H9 (cell line): ENCODE results near the gene SPOP. TPM values are rescaled to one million over a fixed set of nuclear protein-coding genes. Genes with fewer than 3 reads are reported as not detected.

ENCODE experiments used
- DNase-seq: peaks from one replicate; pipeline ENCODE4 v3.0.0-alpha.2; 2017
- H2AFZ ChIP-seq: one replicate; pipeline ENCODE4 v1.6.1; 2013; ENCODE audit warnings: mild to moderate bottlenecking, low read length, control low read depth, moderate library complexity
- H2AK5ac ChIP-seq: 2 replicates; pipeline ENCODE4 v1.6.1; 2013; ENCODE audit warnings: low read length, control low read depth, mixed read lengths; ENCODE audit not compliant: insufficient read length
- H2BK120ac ChIP-seq: one replicate; pipeline ENCODE4 v1.6.1; 2013; ENCODE audit warnings: low read depth, mild to moderate bottlenecking, low read length, control low read depth, inconsistent platforms; ENCODE audit not compliant: poor library complexity, severe bottlenecking
- H2BK12ac ChIP-seq: 2 replicates; pipeline ENCODE4 v1.6.1; 2013; ENCODE audit warnings: low read length, control low read depth, mixed read lengths, low read depth; ENCODE audit not compliant: insufficient read length
- H2BK15ac ChIP-seq: 2 replicates; pipeline ENCODE4 v1.6.1; 2013; ENCODE audit warnings: low read depth, low read length, control low read depth
- H2BK20ac ChIP-seq: one replicate; pipeline ENCODE4 v1.6.1; 2013; ENCODE audit warnings: low read depth, mild to moderate bottlenecking, low read length, control low read depth, inconsistent platforms; ENCODE audit not compliant: poor library complexity, severe bottlenecking
- H2BK5ac ChIP-seq: 2 replicates; pipeline ENCODE4 v1.6.1; 2013; ENCODE audit warnings: low read length, control low read depth, mixed read lengths; ENCODE audit not compliant: insufficient read length
- H3K14ac ChIP-seq: 2 replicates; pipeline ENCODE4 v1.6.1; 2013; ENCODE audit warnings: low read length, control low read depth; ENCODE audit not compliant: insufficient read depth
- H3K18ac ChIP-seq: 2 replicates; pipeline ENCODE4 v1.6.1; 2013; ENCODE audit warnings: low read depth, mild to moderate bottlenecking, mixed read lengths, low read length, control low read depth; ENCODE audit not compliant: insufficient read length
- H3K23ac ChIP-seq: 2 replicates; pipeline ENCODE4 v1.6.1; 2013; ENCODE audit warnings: low read length, control low read depth, mixed read lengths, low read depth; ENCODE audit not compliant: insufficient read length
- H3K23me2 ChIP-seq: 2 replicates; pipeline ENCODE4 v1.6.1; 2013; ENCODE audit warnings: low read depth, mild to moderate bottlenecking, mixed read lengths, low read length, control low read depth; ENCODE audit not compliant: insufficient read length, poor library complexity, severe bottlenecking
- H3K27ac ChIP-seq: 2 replicates; pipeline ENCODE4 v1.5.1; 2013; ENCODE audit warnings: low read length, control low read depth, mixed read lengths, low read depth; ENCODE audit not compliant: insufficient read length
- H3K27me3 ChIP-seq: 2 replicates; pipeline ENCODE4 v1.6.1; 2013; ENCODE audit warnings: low read length, control low read depth, inconsistent platforms; ENCODE audit not compliant: insufficient read depth
- H3K4ac ChIP-seq: 2 replicates; pipeline ENCODE4 v1.6.1; 2013; ENCODE audit warnings: low read depth, mild to moderate bottlenecking, control low read depth, inconsistent platforms, low read length, moderate library complexity
- H3K4me1 ChIP-seq: 2 replicates; pipeline ENCODE4 v1.6.1; 2013; ENCODE audit warnings: low read length, control low read depth, inconsistent platforms; ENCODE audit not compliant: insufficient read depth
- H3K4me2 ChIP-seq: 2 replicates; pipeline ENCODE4 v1.6.1; 2013; ENCODE audit warnings: low read length, control low read depth, mixed read lengths; ENCODE audit not compliant: insufficient read length, insufficient read depth
- H3K56ac ChIP-seq: 2 replicates; pipeline ENCODE4 v1.6.1; 2013; ENCODE audit warnings: low read depth, mild to moderate bottlenecking, mixed read lengths, low read length, control low read depth; ENCODE audit not compliant: insufficient read length
- H3K79me1 ChIP-seq: 2 replicates; pipeline ENCODE4 v1.6.1; 2013; ENCODE audit warnings: low read depth, mild to moderate bottlenecking, moderate library complexity, low read length, control low read depth, inconsistent platforms; ENCODE audit not compliant: insufficient read depth, poor library complexity, severe bottlenecking
- H3K79me2 ChIP-seq: 2 replicates; pipeline ENCODE4 v1.6.1; 2013; ENCODE audit warnings: low read length, control low read depth, inconsistent platforms; ENCODE audit not compliant: insufficient read depth
- H3K9ac ChIP-seq: 2 replicates; pipeline ENCODE4 v1.6.1; 2013; ENCODE audit warnings: low read length, control low read depth, mixed read lengths; ENCODE audit not compliant: insufficient read length; ENCODE audit errors: extremely low read depth
- H3K9me3 ChIP-seq: one replicate; pipeline ENCODE4 v1.6.1; 2013; ENCODE audit warnings: low read depth, low read length, inconsistent platforms; ENCODE audit not compliant: control insufficient read depth
- H3T11ph ChIP-seq: one replicate; pipeline ENCODE4 v1.6.1; 2013; ENCODE audit warnings: mild to moderate bottlenecking, low read length, control low read depth, inconsistent platforms
- H4K20me1 ChIP-seq: one replicate; pipeline ENCODE4 v1.6.1; 2013; ENCODE audit not compliant: control insufficient read depth, insufficient read length, insufficient read depth
- H4K5ac ChIP-seq: 2 replicates; pipeline ENCODE4 v1.6.1; 2013; ENCODE audit warnings: low read depth, mild to moderate bottlenecking, mixed read lengths, low read length, control low read depth; ENCODE audit not compliant: insufficient read length
- H4K8ac ChIP-seq: replicated peaks from 2 replicates; pipeline ENCODE4 v1.6.1; 2013; ENCODE audit warnings: low read length, control low read depth, mixed read lengths, low read depth; ENCODE audit not compliant: insufficient read length
- H4K91ac ChIP-seq: 2 replicates; pipeline ENCODE4 v1.6.1; 2013; ENCODE audit warnings: low read depth, mild to moderate bottlenecking, moderate library complexity, mixed read lengths, low read length, control low read depth; ENCODE audit not compliant: insufficient read length
- H3K27ac Mint-ChIP-seq, 3 experiments: 2 replicates in 2 of 3; 3 replicates in 1 of 3; pipeline ENCODE4 v1.8.0; 2020 to 2021; ENCODE audit warnings: mixed read lengths in 3 of 3, mild to moderate bottlenecking in 1 of 3, moderate library complexity in 1 of 3
- H3K27me3 Mint-ChIP-seq: 2 replicates; pipeline ENCODE4 v1.8.0; 2021; ENCODE audit warnings: low read depth, mild to moderate bottlenecking, moderate library complexity, mixed read lengths
- H3K36me3 Mint-ChIP-seq, 3 experiments: 2 replicates in 2 of 3; 3 replicates in 1 of 3; pipeline ENCODE4 v1.8.0; 2020 to 2021; ENCODE audit warnings: low read depth in 3 of 3, mixed read lengths in 3 of 3; ENCODE audit not compliant: insufficient read depth in 1 of 3
- H3K4me1 Mint-ChIP-seq, 2 experiments: 2 replicates each; pipeline ENCODE4 v1.8.0; 2020; ENCODE audit warnings: mixed read lengths in 2 of 2
- H3K4me3 Mint-ChIP-seq, 2 experiments: 2 replicates in 1 of 2; 3 replicates in 1 of 2; pipeline ENCODE4 v1.8.0; 2020 to 2021; ENCODE audit warnings: mild to moderate bottlenecking in 2 of 2, mixed read lengths in 2 of 2, moderate library complexity in 1 of 2
- H3K9me3 Mint-ChIP-seq, 2 experiments: 2 replicates in 1 of 2; 3 replicates in 1 of 2; pipeline ENCODE4 v1.8.0; 2020; ENCODE audit warnings: mild to moderate bottlenecking in 2 of 2, mixed read lengths in 2 of 2, moderate library complexity in 1 of 2
- WGBS: extraction: QIAGEN DNeasy Blood & Tissue Kit; methylation state at CpG from one replicate; pipeline ENCODE4 v1.1.7; 2013; ENCODE audit warnings: missing lambda C conversion rate, low lambda C conversion rate, mixed read lengths; ENCODE audit not compliant: insufficient read length; ENCODE audit errors: extremely low coverage; 5-methylcytosine and 5-hydroxymethylcytosine counted together
- total RNA-seq: library from RNA; stranded (reverse); gene quantifications from 2 replicates; pipeline ENCODE4 v1.2.1, GENCODE V29; 2021
- TF ChIP-seq, protein P1 (sequence below): fragments of 200-600 bp; sonication (generic); conservative IDR thresholded peaks from 3 replicates; pipeline ENCODE4 v1.8.0; 2021; ENCODE audit warnings: antibody characterized with exemption, mild to moderate bottlenecking

The SPOP gene
- total RNA-seq, 1 experiment from 2014 or later = 33.7 TPM

DNA sequence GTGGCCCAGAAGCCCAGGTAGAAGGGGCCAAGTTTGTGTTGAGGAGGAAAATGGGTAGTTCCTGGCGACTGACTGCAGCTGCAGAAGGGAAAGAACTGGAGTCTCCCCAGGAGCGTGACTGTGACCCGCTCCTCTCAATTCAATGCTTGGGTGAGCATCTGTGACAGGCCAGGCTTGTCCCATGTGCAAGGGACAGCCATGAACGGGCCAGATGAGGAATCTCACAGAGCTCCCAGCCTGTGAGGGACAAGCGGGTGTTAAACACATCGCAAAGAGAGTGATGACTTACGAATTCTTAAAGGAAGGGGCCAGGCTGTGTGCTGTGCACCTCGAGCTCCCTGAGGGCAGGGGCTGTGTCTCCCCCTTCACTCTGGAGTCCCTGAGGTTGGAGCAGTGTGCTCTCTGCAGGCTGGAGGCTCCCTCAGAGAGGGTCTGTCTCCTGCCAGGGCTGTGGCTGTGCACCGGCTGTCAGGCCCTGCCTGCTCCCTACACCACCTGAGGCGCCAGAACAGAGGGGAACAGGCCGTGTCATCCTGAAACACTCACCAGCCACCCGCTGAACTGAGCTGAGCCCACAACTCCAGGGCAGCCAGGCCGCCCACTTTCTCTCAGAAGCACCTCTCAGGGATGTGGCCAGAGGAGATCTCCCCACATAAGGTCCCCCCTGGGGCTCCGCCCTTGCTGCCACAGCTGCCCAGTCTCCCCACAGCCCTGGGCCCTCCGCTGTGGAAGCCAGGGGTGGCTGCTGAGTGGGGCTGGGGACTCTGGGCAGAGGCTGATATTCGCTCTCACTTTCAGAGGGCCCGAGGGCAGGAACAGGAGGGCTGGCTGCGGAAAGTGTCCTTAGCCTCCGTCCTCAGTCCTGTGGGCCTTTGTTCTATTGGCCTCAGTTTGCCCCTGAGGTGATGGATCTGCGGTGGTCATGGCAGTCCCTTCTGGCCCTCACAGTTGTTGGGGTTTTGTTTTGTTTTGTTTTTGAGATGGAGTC lies 127.9 kb downstream of the SPOP start:
- Mint-ChIP-seq H3K27ac (peak overlapping the region in 2 of 3 experiments; percentile 39 to 62; a peak in 2 of 7 replicates), H3K36me3 (no peaks in the 10 kb centered on the region), H3K27me3 (peaks cover 11% of the 10 kb centered on the region), H3K9me3 (no peaks in the 10 kb centered on the region), H3K4me1 (peaks cover 30% of the 10 kb centered on the region in 2 experiments), H3K4me3 (no peak overlapping the region)
- H4K5ac ChIP-seq = no peak overlapping the region
- no peak overlapping the region for H2BK12ac ChIP-seq
- no peak overlapping the region for H3K4me2 ChIP-seq
- TF ChIP-seq, protein P1, sequence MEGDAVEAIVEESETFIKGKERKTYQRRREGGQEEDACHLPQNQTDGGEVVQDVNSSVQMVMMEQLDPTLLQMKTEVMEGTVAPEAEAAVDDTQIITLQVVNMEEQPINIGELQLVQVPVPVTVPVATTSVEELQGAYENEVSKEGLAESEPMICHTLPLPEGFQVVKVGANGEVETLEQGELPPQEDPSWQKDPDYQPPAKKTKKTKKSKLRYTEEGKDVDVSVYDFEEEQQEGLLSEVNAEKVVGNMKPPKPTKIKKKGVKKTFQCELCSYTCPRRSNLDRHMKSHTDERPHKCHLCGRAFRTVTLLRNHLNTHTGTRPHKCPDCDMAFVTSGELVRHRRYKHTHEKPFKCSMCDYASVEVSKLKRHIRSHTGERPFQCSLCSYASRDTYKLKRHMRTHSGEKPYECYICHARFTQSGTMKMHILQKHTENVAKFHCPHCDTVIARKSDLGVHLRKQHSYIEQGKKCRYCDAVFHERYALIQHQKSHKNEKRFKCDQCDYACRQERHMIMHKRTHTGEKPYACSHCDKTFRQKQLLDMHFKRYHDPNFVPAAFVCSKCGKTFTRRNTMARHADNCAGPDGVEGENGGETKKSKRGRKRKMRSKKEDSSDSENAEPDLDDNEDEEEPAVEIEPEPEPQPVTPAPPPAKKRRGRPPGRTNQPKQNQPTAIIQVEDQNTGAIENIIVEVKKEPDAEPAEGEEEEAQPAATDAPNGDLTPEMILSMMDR = no peak
- H3K79me2 ChIP-seq = no peaks in the 10 kb centered on the region
- H2AFZ ChIP-seq = no peak overlapping the region
- no peak overlapping the region for H4K91ac ChIP-seq
- H3K4ac ChIP-seq = no peak overlapping the region
- no peaks in the 10 kb centered on the region for H3K27me3 ChIP-seq
- no peak overlapping the region for H2BK15ac ChIP-seq
- DNase-seq = no peak
- H4K20me1 ChIP-seq = no peaks in the 10 kb centered on the region
- H3K23ac ChIP-seq = no peak overlapping the region
- H3K23me2 ChIP-seq = no peaks in the 10 kb centered on the region
- no peak overlapping the region for H3K18ac ChIP-seq
- H3K14ac ChIP-seq = no peak overlapping the region
- WGBS = no CpG with 5 or more reads among the region's 20 CpGs
- no peaks in the 10 kb centered on the region for H3K4me1 ChIP-seq
- H3T11ph ChIP-seq = no peak overlapping the region
- H4K8ac ChIP-seq = no peak overlapping the region
- H2AK5ac ChIP-seq = no peak overlapping the region
- no peak overlapping the region for H3K56ac ChIP-seq
- no peak overlapping the region for H2BK5ac ChIP-seq
- no peak overlapping the region for H3K27ac ChIP-seq
- H2BK20ac ChIP-seq = no peak overlapping the region
- no peaks in the 10 kb centered on the region for H3K79me1 ChIP-seq
- no peaks in the 10 kb centered on the region for H3K9me3 ChIP-seq
- no peak overlapping the region for H3K9ac ChIP-seq
- H2BK120ac ChIP-seq = no peak overlapping the region
